ENCODE results near the gene FITM1.

Gene FITM1

DNA sequence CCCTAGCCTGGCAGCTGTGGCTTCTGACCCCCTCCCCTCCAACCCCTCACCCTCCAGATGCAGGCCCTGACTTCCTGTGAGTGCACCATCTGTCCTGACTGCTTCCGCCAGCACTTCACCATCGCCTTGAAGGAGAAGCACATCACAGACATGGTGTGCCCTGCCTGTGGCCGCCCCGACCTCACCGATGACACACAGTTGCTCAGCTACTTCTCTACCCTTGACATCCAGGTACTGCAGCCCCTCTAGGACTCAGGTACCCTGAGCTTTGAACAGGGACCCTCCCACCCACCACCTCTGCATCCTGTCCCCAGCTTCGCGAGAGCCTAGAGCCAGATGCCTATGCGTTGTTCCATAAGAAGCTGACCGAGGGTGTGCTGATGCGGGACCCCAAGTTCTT is 24.6 kb downstream of the FITM1 start:
- Histone ChIP-seq H3K56ac (ENCODE audit: low read length) (no peak overlapping the region), H2BK120ac (ENCODE audit: low read depth, low read length) (no peak overlapping the region), H4K5ac (ENCODE audit: low read length) (no peak overlapping the region), H3K27me3 (ENCODE audit: insufficient read depth, low read length, poor library complexity) (no peaks in the 10 kb centered on the region), H2BK5ac (ENCODE audit: low read length) (no peak overlapping the region), H4K8ac (ENCODE audit: low read depth, low read length) (no peak overlapping the region), H3K27ac (ENCODE audit: low read depth, low read length) (no peak overlapping the region), H3K18ac (ENCODE audit: low read length) (no peak overlapping the region), H3K4me2 (ENCODE audit: low read length) (no peak overlapping the region), H3K4me1 (ENCODE audit: control insufficient read depth, low read depth, low read length) (no peaks in the 10 kb centered on the region), H3K36me3 (ENCODE audit: control insufficient read depth, insufficient read depth, low read length) (peaks cover 31% of the 10 kb centered on the region), H3K4ac (ENCODE audit: low read depth, low read length) (no peak overlapping the region), H3K9ac (ENCODE audit: low read length) (no peak overlapping the region), H3K23ac (ENCODE audit: low read length) (no peak overlapping the region), H3K79me1 (ENCODE audit: low read length) (peaks cover 1% of the 10 kb centered on the region), H2BK15ac (replicated peaks; ENCODE audit: low read depth) (no peak overlapping the region), H3K79me2 (ENCODE audit: control insufficient read depth, insufficient read depth, low read length) (no peaks in the 10 kb centered on the region), H2AK5ac (ENCODE audit: low read length) (no peak overlapping the region), H3K4me3 (ENCODE audit: low read length) (no peak overlapping the region)
- DNase-seq = no peak
- no CpG with 5 or more reads among the region's 10 CpGs for WGBS (ENCODE audit: extremely low coverage, insufficient coverage, low lambda C conversion rate)

- WGBS (ENCODE audit: extremely low coverage, insufficient coverage, low lambda C conversion rate) = no CpG with 5 or more reads among the region's 1 CpG
- H3K36me3 ChIP-seq (ENCODE audit: control insufficient read depth, insufficient read depth, low read length) = peaks cover 22% of the 10 kb centered on the region
- H2AK5ac ChIP-seq (ENCODE audit: low read length) = no peak overlapping the region
- no peak overlapping the region for H4K5ac ChIP-seq (ENCODE audit: low read length)
- H3K27me3 ChIP-seq (ENCODE audit: insufficient read depth, low read length, poor library complexity) = no peaks in the 10 kb centered on the region
- no peaks in the 10 kb centered on the region for H3K79me2 ChIP-seq (ENCODE audit: control insufficient read depth, insufficient read depth, low read length)
- no peak overlapping the region for H3K56ac ChIP-seq (ENCODE audit: low read length)
- no peak overlapping the region for H2BK120ac ChIP-seq (ENCODE audit: low read depth, low read length)
- no peak overlapping the region for H3K4me3 ChIP-seq (ENCODE audit: low read length)
- no peak overlapping the region for H3K9ac ChIP-seq (ENCODE audit: low read length)
- peaks cover 5% of the 10 kb centered on the region for H3K4me1 ChIP-seq (ENCODE audit: control insufficient read depth, low read depth, low read length)
- no peak overlapping the region for H2BK5ac ChIP-seq (ENCODE audit: low read length)
- no peak overlapping the region for H3K23ac ChIP-seq (ENCODE audit: low read length)
- H3K4me2 ChIP-seq (ENCODE audit: low read length) = no peak overlapping the region
- H3K79me1 ChIP-seq (ENCODE audit: low read length) = peaks cover under 1% of the 10 kb centered on the region
- DNase-seq = no peak
- H3K27ac ChIP-seq (ENCODE audit: low read depth, low read length) = no peak overlapping the region
- H3K4ac ChIP-seq (ENCODE audit: low read depth, low read length) = no peak overlapping the region
- no peak overlapping the region for H3K18ac ChIP-seq (ENCODE audit: low read length)
- no peak overlapping the region for H2BK15ac ChIP-seq (replicated peaks; ENCODE audit: low read depth)
- H4K8ac ChIP-seq (ENCODE audit: low read depth, low read length) = no peak overlapping the region
Observed at GRCh38 chr14:24156840-24157239, 26.4 kb downstream of the FITM1 start.

DNA sequence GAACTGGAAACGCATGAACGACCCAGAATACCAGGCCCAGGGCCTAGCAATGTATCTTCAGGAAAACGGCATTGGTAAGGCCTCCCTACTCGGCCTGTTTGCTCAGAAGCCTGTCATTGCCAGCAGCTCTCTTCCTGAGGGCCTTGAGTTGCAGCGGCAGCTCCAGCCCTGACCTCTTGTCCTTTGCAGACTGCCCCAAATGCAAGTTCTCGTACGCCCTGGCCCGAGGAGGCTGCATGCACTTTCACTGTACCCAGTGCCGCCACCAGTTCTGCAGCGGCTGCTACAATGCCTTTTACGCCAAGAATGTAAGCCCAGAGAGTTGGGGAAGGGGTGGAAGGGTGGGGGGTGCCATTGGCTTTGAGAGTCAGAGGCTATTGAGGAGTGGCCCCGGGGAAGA is 26.9 kb downstream of the FITM1 start:
- H2BK15ac ChIP-seq (replicated peaks; ENCODE audit: low read depth) = no peak overlapping the region
- H3K79me1 ChIP-seq (ENCODE audit: low read length) = peaks cover 2% of the 10 kb centered on the region
- no peak overlapping the region for H3K4me3 ChIP-seq (ENCODE audit: low read length)
- H3K18ac ChIP-seq (ENCODE audit: low read length) = no peak overlapping the region
- H3K4me2 ChIP-seq (ENCODE audit: low read length) = no peak overlapping the region
- no peaks in the 10 kb centered on the region for H3K79me2 ChIP-seq (ENCODE audit: control insufficient read depth, insufficient read depth, low read length)
- H3K27ac ChIP-seq (ENCODE audit: low read depth, low read length) = no peak overlapping the region
- H3K4ac ChIP-seq (ENCODE audit: low read depth, low read length) = no peak overlapping the region
- H3K36me3 ChIP-seq (ENCODE audit: control insufficient read depth, insufficient read depth, low read length) = peaks cover 23% of the 10 kb centered on the region
- no peak overlapping the region for H3K23ac ChIP-seq (ENCODE audit: low read length)
- H4K5ac ChIP-seq (ENCODE audit: low read length) = no peak overlapping the region
- H3K9ac ChIP-seq (ENCODE audit: low read length) = no peak overlapping the region
- peaks cover 5% of the 10 kb centered on the region for H3K4me1 ChIP-seq (ENCODE audit: control insufficient read depth, low read depth, low read length)
- no peaks in the 10 kb centered on the region for H3K27me3 ChIP-seq (ENCODE audit: insufficient read depth, low read length, poor library complexity)
- no peak for DNase-seq
- H2BK5ac ChIP-seq (ENCODE audit: low read length) = no peak overlapping the region
- no peak overlapping the region for H3K56ac ChIP-seq (ENCODE audit: low read length)
- no peak overlapping the region for H2BK120ac ChIP-seq (ENCODE audit: low read depth, low read length)
- no peak overlapping the region for H2AK5ac ChIP-seq (ENCODE audit: low read length)
- H4K8ac ChIP-seq (ENCODE audit: low read depth, low read length) = no peak overlapping the region
- WGBS (ENCODE audit: extremely low coverage, insufficient coverage, low lambda C conversion rate) = no CpG with 5 or more reads among the region's 12 CpGs

DNA sequence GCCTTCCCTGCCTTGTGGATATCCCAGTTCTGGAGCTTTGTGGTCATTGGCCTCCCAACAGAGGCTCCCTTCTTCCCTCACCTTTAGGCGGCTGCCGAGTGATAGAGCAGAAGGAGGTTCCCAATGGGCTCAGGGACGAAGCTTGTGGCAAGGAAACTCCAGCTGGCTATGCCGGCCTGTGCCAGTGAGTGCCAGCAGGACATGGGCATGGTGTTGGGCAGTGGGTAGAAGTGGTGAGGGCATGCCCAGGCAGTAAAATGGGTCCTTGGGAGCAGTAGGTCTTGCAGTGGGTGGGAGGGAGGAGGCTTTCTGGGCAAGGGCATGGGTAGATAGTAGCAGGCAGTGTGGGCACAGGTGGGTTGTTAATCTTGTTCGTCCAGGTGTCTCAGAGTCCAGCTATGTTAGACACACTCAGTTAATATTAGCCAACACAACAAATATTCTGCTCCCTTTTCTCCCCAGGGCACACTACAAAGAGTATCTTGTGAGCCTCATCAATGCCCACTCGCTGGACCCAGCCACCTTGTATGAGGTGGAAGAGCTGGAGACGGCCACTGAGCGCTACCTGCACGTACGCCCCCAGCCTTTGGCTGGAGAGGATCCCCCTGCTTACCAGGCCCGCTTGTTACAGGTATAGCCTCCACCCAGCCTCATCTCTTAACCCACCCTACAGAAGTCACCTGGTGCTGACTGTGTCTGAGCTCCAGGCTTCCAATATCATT is 29.5 kb downstream of the FITM1 start:
- Histone ChIP-seq H2BK15ac (replicated peaks; ENCODE audit: low read depth) (no peak overlapping the region), H4K8ac (ENCODE audit: low read depth, low read length) (no peak overlapping the region), H4K5ac (ENCODE audit: low read length) (no peak overlapping the region), H2BK5ac (ENCODE audit: low read length) (no peak overlapping the region), H3K18ac (ENCODE audit: low read length) (no peak overlapping the region), H3K4me3 (ENCODE audit: low read length) (no peak overlapping the region), H3K4me1 (ENCODE audit: control insufficient read depth, low read depth, low read length) (peaks cover 5% of the 10 kb centered on the region), H3K27me3 (ENCODE audit: insufficient read depth, low read length, poor library complexity) (no peaks in the 10 kb centered on the region), H2BK120ac (ENCODE audit: low read depth, low read length) (no peak overlapping the region), H3K9ac (ENCODE audit: low read length) (no peak overlapping the region), H3K4me2 (ENCODE audit: low read length) (no peak overlapping the region), H3K23ac (ENCODE audit: low read length) (no peak overlapping the region), H3K36me3 (ENCODE audit: control insufficient read depth, insufficient read depth, low read length) (peaks cover 27% of the 10 kb centered on the region), H2AK5ac (ENCODE audit: low read length) (no peak overlapping the region), H3K79me1 (ENCODE audit: low read length) (peaks cover 2% of the 10 kb centered on the region), H3K79me2 (ENCODE audit: control insufficient read depth, insufficient read depth, low read length) (no peaks in the 10 kb centered on the region), H3K27ac (ENCODE audit: low read depth, low read length) (no peak overlapping the region), H3K4ac (ENCODE audit: low read depth, low read length) (no peak overlapping the region), H3K56ac (ENCODE audit: low read length) (no peak overlapping the region)
- WGBS (ENCODE audit: extremely low coverage, insufficient coverage, low lambda C conversion rate) = no CpG with 5 or more reads among the region's 11 CpGs
- no peak for DNase-seq

DNA sequence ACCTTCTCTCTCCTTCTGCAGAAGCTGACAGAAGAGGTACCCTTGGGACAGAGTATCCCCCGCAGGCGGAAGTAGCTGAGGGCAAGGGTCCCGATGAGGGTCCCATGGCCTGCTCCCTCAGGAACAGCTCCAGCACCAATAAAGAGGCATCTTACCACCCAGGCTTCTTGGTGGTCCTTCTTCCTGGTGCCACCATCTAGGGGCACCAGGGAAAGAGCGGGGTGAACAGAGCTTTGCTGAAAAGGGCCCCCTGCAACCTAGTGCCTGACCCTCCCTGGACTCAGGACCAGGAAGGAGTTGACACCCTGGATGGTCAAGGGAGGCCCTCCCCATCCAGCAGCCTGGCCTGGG is 30.0 kb downstream of the FITM1 start:
- Histone ChIP-seq H4K8ac (ENCODE audit: low read depth, low read length) (no peak overlapping the region), H2BK5ac (ENCODE audit: low read length) (no peak overlapping the region), H3K4ac (ENCODE audit: low read depth, low read length) (no peak overlapping the region), H3K79me1 (ENCODE audit: low read length) (peaks cover 2% of the 10 kb centered on the region), H3K56ac (ENCODE audit: low read length) (no peak overlapping the region), H3K18ac (ENCODE audit: low read length) (no peak overlapping the region), H3K27ac (ENCODE audit: low read depth, low read length) (no peak overlapping the region), H3K23ac (ENCODE audit: low read length) (no peak overlapping the region), H4K5ac (ENCODE audit: low read length) (no peak overlapping the region), H3K79me2 (ENCODE audit: control insufficient read depth, insufficient read depth, low read length) (no peaks in the 10 kb centered on the region), H3K4me3 (ENCODE audit: low read length) (no peak overlapping the region), H3K9ac (ENCODE audit: low read length) (no peak overlapping the region), H2BK15ac (replicated peaks; ENCODE audit: low read depth) (no peak overlapping the region), H3K27me3 (ENCODE audit: insufficient read depth, low read length, poor library complexity) (no peaks in the 10 kb centered on the region), H3K4me2 (ENCODE audit: low read length) (no peak overlapping the region), H3K36me3 (ENCODE audit: control insufficient read depth, insufficient read depth, low read length) (peaks cover 26% of the 10 kb centered on the region), H2AK5ac (ENCODE audit: low read length) (no peak overlapping the region), H2BK120ac (ENCODE audit: low read depth, low read length) (no peak overlapping the region), H3K4me1 (ENCODE audit: control insufficient read depth, low read depth, low read length) (peaks cover 5% of the 10 kb centered on the region)
- DNase-seq = no peak
- no CpG with 5 or more reads among the region's 4 CpGs for WGBS (ENCODE audit: extremely low coverage, insufficient coverage, low lambda C conversion rate)
